ENCODE results near the gene YAF2.

Gene YAF2

DNA sequence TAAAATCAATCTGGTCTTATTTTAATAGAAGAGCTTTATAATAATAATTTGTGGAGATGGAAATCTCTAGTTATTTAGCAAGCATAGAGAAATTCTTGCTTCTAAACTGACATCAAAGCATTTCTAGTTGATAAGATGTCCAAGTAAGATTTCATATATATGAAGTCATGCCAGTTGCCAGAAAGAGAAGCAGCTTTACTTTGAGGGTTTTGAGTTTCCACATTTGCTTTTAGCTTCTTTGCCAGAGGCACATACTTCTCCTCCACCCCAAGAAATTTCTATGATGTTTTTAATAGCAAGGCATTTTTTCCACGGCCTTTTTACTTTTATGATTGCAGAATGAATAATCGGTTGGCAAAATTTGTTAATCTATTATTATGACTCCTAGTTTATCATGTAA is 24.2 kb upstream of the YAF2 start:
- DNase-seq, result no peak
- no peak overlapping the region for H3K9ac ChIP-seq (ENCODE audit: low read depth, low read length)

DNA sequence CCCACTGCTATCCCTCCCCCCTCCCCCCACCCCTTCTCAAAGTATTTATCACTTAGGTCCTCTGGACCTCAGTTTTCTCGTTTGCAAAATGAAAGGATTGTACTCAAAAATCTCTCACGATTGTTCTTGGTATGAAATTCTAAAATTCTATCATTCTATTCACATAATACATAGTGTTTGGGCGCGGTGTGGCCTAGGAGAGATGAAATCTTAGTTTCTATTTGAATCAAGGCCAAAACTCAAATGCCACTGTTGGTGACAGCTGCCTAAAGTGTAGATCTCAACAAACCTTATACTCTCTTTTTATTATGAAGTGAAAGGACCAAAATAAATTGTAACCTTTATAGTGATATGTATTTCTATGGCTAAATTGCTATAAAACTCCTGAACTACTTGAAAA is 23.7 kb upstream of the YAF2 start:
- no peak overlapping the region for H3K4me2 ChIP-seq (ENCODE audit: insufficient read depth, low read length)
- ATAC-seq (ENCODE audit: insufficient read depth, low read depth), result no peak
- H3K9me3 ChIP-seq (ENCODE audit: insufficient read depth, low read length, severe bottlenecking), result no peaks in the 10 kb centered on the region
- no peaks in the 10 kb centered on the region for H3K79me2 ChIP-seq (ENCODE audit: insufficient read depth, low read length)
- H4K20me1 ChIP-seq (ENCODE audit: insufficient read depth, low read length), result no peaks in the 10 kb centered on the region
- no peak overlapping the region for H3K4me3 ChIP-seq (ENCODE audit: low read depth in 1 of 2, low read length in 2 of 2)
- no peaks in the 10 kb centered on the region for H3K4me1 ChIP-seq (ENCODE audit: insufficient read depth, low read length)
- no peak for DNase-seq
- H3K9ac ChIP-seq (ENCODE audit: low read depth, low read length), result no peak overlapping the region
- H3K36me3 ChIP-seq (ENCODE audit: insufficient read depth, low read length), result no peaks in the 10 kb centered on the region
- no peak overlapping the region for H2AFZ ChIP-seq (ENCODE audit: low read depth, low read length)
- no peak for TF ChIP-seq EZH2 (IDR thresholded peaks at IDR 0.05; ENCODE audit: borderline replicate concordance, low read depth, low read length, severe bottlenecking)
- TF ChIP-seq, protein P1, sequence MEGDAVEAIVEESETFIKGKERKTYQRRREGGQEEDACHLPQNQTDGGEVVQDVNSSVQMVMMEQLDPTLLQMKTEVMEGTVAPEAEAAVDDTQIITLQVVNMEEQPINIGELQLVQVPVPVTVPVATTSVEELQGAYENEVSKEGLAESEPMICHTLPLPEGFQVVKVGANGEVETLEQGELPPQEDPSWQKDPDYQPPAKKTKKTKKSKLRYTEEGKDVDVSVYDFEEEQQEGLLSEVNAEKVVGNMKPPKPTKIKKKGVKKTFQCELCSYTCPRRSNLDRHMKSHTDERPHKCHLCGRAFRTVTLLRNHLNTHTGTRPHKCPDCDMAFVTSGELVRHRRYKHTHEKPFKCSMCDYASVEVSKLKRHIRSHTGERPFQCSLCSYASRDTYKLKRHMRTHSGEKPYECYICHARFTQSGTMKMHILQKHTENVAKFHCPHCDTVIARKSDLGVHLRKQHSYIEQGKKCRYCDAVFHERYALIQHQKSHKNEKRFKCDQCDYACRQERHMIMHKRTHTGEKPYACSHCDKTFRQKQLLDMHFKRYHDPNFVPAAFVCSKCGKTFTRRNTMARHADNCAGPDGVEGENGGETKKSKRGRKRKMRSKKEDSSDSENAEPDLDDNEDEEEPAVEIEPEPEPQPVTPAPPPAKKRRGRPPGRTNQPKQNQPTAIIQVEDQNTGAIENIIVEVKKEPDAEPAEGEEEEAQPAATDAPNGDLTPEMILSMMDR (IDR thresholded peaks at IDR 0.05; ENCODE audit: borderline replicate concordance, extremely low read depth, low read length, poor library complexity, severe bottlenecking), result no peak
- no peaks in the 10 kb centered on the region for H3K27me3 ChIP-seq (ENCODE audit: insufficient read depth, low read length, poor library complexity)
- no peak overlapping the region for H3K27ac ChIP-seq (ENCODE audit: low read length)

More for the DNA sequence above, 24.2 kb upstream of the YAF2 start:
- Histone ChIP-seq H3K36me3 (ENCODE audit: insufficient read depth, low read length) (no peaks in the 10 kb centered on the region), H3K79me2 (ENCODE audit: insufficient read depth, low read length) (no peaks in the 10 kb centered on the region), H3K27ac (ENCODE audit: low read length) (no peak overlapping the region), H3K9me3 (ENCODE audit: insufficient read depth, low read length, severe bottlenecking) (no peaks in the 10 kb centered on the region), H3K27me3 (ENCODE audit: insufficient read depth, low read length, poor library complexity) (no peaks in the 10 kb centered on the region), H3K4me3 (ENCODE audit: low read depth in 1 of 2, low read length in 2 of 2) (no peak overlapping the region), H4K20me1 (ENCODE audit: insufficient read depth, low read length) (no peaks in the 10 kb centered on the region), H3K4me1 (ENCODE audit: insufficient read depth, low read length) (no peaks in the 10 kb centered on the region), H2AFZ (ENCODE audit: low read depth, low read length) (no peak overlapping the region), H3K4me2 (ENCODE audit: insufficient read depth, low read length) (no peak overlapping the region)
- TF ChIP-seq EZH2 (IDR thresholded peaks at IDR 0.05; ENCODE audit: borderline replicate concordance, low read depth, low read length, severe bottlenecking), result no peak
- TF ChIP-seq, protein P1 (IDR thresholded peaks at IDR 0.05; ENCODE audit: borderline replicate concordance, extremely low read depth, low read length, poor library complexity, severe bottlenecking), result no peak
- ATAC-seq (ENCODE audit: insufficient read depth, low read depth), result no peak

DNA sequence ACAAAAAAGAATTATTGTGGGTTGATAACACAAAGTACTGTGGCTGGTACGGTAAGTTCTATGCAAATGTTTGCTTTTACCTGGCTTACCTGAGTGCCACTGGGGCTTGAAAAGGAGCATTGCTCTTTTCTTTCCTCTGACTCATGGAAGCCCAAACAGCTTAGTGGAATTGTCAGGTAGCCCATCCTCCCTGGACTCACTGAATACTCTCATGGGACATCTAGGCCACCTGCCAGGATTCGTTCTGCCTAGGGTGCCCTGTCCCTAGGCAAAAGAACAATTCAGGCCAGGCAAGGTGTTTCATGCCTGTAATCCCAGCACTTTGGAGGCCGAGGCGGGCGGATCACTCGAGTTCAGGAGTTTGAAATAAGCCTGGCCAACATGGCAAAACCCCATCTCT is 22.5 kb upstream of the YAF2 start:
- no peak overlapping the region for H3K4me2 ChIP-seq (ENCODE audit: insufficient read depth, low read length)
- no peaks in the 10 kb centered on the region for H3K9me3 ChIP-seq (ENCODE audit: insufficient read depth, low read length, severe bottlenecking)
- ATAC-seq (ENCODE audit: insufficient read depth, low read depth) (no peak), DNase-seq (no peak)
- no peak for TF ChIP-seq EZH2 (IDR thresholded peaks at IDR 0.05; ENCODE audit: borderline replicate concordance, low read depth, low read length, severe bottlenecking)
- TF ChIP-seq, protein P1 (IDR thresholded peaks at IDR 0.05; ENCODE audit: borderline replicate concordance, extremely low read depth, low read length, poor library complexity, severe bottlenecking), result no peak
- no peak overlapping the region for H3K27ac ChIP-seq (ENCODE audit: low read length)
- no peaks in the 10 kb centered on the region for H3K36me3 ChIP-seq (ENCODE audit: insufficient read depth, low read length)
- no peaks in the 10 kb centered on the region for H3K79me2 ChIP-seq (ENCODE audit: insufficient read depth, low read length)
- no peak overlapping the region for H3K9ac ChIP-seq (ENCODE audit: low read depth, low read length)
- no peaks in the 10 kb centered on the region for H3K4me1 ChIP-seq (ENCODE audit: insufficient read depth, low read length)
- H3K4me3 ChIP-seq (ENCODE audit: low read depth in 1 of 2, low read length in 2 of 2), result no peak overlapping the region
- H4K20me1 ChIP-seq (ENCODE audit: insufficient read depth, low read length), result no peaks in the 10 kb centered on the region
- H3K27me3 ChIP-seq (ENCODE audit: insufficient read depth, low read length, poor library complexity), result no peaks in the 10 kb centered on the region
- H2AFZ ChIP-seq (ENCODE audit: low read depth, low read length), result no peak overlapping the region

DNA sequence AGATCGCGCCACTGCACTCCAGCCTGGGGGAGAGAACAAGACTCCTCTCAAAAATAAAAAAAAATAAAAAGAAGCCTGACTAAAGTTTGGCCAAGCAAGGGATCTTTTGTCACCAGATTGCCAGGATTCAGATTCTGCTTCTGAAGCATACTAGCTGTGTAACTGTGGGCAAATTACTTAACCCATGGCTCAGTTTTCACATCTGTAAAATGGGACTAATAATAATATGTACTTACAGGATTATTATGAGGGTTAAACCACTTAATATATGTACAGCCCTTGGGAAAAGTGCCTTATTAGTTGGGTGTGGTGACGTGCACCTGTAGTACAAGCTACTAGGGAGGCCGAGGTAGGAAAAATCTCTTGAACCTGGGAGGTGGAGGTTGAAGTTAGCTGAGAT is 21.7 kb upstream of the YAF2 start:
- Histone ChIP-seq H3K27me3 (ENCODE audit: insufficient read depth, low read length, poor library complexity) (no peaks in the 10 kb centered on the region), H3K4me2 (ENCODE audit: insufficient read depth, low read length) (no peak overlapping the region), H3K27ac (ENCODE audit: low read length) (no peak overlapping the region), H3K4me3 (ENCODE audit: low read depth in 1 of 2, low read length in 2 of 2) (no peak overlapping the region), H3K9ac (ENCODE audit: low read depth, low read length) (no peak overlapping the region), H4K20me1 (ENCODE audit: insufficient read depth, low read length) (no peaks in the 10 kb centered on the region), H2AFZ (ENCODE audit: low read depth, low read length) (no peak overlapping the region), H3K4me1 (ENCODE audit: insufficient read depth, low read length) (no peaks in the 10 kb centered on the region), H3K79me2 (ENCODE audit: insufficient read depth, low read length) (no peaks in the 10 kb centered on the region), H3K9me3 (ENCODE audit: insufficient read depth, low read length, severe bottlenecking) (no peaks in the 10 kb centered on the region), H3K36me3 (ENCODE audit: insufficient read depth, low read length) (no peaks in the 10 kb centered on the region)
- TF ChIP-seq EZH2 (IDR thresholded peaks at IDR 0.05; ENCODE audit: borderline replicate concordance, low read depth, low read length, severe bottlenecking), result no peak
- TF ChIP-seq, protein P1 (IDR thresholded peaks at IDR 0.05; ENCODE audit: borderline replicate concordance, extremely low read depth, low read length, poor library complexity, severe bottlenecking), result no peak
- ATAC-seq (ENCODE audit: insufficient read depth, low read depth) (no peak), DNase-seq (no peak)

Data from DND-41 (cell line).